ENCODE results near the gene AADACL4.

The AADACL4 gene

GRCh38 chr1:12629985-12630760, 13.7 kb upstream of the AADACL4 start:
- H3K27ac ChIP-seq (ENCODE audit: poor library complexity, severe bottlenecking) = no peak overlapping the region
- no peaks in the 10 kb centered on the region for H3K36me3 ChIP-seq (ENCODE audit: low read depth)
- TF ChIP-seq CTCF (IDR thresholded peaks at IDR 0.05; ENCODE audit: poor library complexity, severe bottlenecking) = no peak
- H3K4me3 ChIP-seq (ENCODE audit: severe bottlenecking) = no peak overlapping the region
- no peaks in the 10 kb centered on the region for H3K4me1 ChIP-seq (ENCODE audit: insufficient read depth, poor library complexity, severe bottlenecking)
- no peak for ATAC-seq (ENCODE audit: low read depth)
- H3K9me3 ChIP-seq (ENCODE audit: severe bottlenecking) = no peaks in the 10 kb centered on the region
- DNase-seq (ENCODE audit: low spot score) = no peak
- H3K27me3 ChIP-seq (ENCODE audit: insufficient read depth, poor library complexity, severe bottlenecking) = no peaks in the 10 kb centered on the region

GRCh38 chr1:12630946-12631530, 12.8 kb upstream of the AADACL4 start:
- H3K9me3 ChIP-seq (ENCODE audit: severe bottlenecking) = no peaks in the 10 kb centered on the region
- H3K4me3 ChIP-seq (ENCODE audit: severe bottlenecking) = no peak overlapping the region
- no peaks in the 10 kb centered on the region for H3K4me1 ChIP-seq (ENCODE audit: insufficient read depth, poor library complexity, severe bottlenecking)
- no peak overlapping the region for H3K27ac ChIP-seq (ENCODE audit: poor library complexity, severe bottlenecking)
- H3K27me3 ChIP-seq (ENCODE audit: insufficient read depth, poor library complexity, severe bottlenecking) = no peaks in the 10 kb centered on the region
- ATAC-seq (ENCODE audit: low read depth) = no peak
- H3K36me3 ChIP-seq (ENCODE audit: low read depth) = no peaks in the 10 kb centered on the region
- no peak for TF ChIP-seq CTCF (IDR thresholded peaks at IDR 0.05; ENCODE audit: poor library complexity, severe bottlenecking)
- DNase-seq (ENCODE audit: low spot score) = no peak

- DNase-seq (ENCODE audit: low spot score) = no peak
- H3K27me3 ChIP-seq (ENCODE audit: insufficient read depth, poor library complexity, severe bottlenecking) = no peaks in the 10 kb centered on the region
Measured at GRCh38 chr1:12631571-12631970, 12.3 kb upstream of the AADACL4 start.

GRCh38 chr1:12634156-12634555, 9.7 kb upstream of the AADACL4 start:
- no peak for ATAC-seq (ENCODE audit: low read depth)
- Histone ChIP-seq H3K9me3 (ENCODE audit: severe bottlenecking) (peaks cover under 1% of the 10 kb centered on the region), H3K4me1 (ENCODE audit: insufficient read depth, poor library complexity, severe bottlenecking) (no peaks in the 10 kb centered on the region), H3K36me3 (ENCODE audit: low read depth) (no peaks in the 10 kb centered on the region), H3K4me3 (ENCODE audit: severe bottlenecking) (no peak overlapping the region), H3K27ac (ENCODE audit: poor library complexity, severe bottlenecking) (no peak overlapping the region), H3K27me3 (ENCODE audit: insufficient read depth, poor library complexity, severe bottlenecking) (no peaks in the 10 kb centered on the region)
- TF ChIP-seq CTCF (IDR thresholded peaks at IDR 0.05; ENCODE audit: poor library complexity, severe bottlenecking) = no peak
- no peak for DNase-seq (ENCODE audit: low spot score)

More at GRCh38 chr1:12631571-12631970, 12.3 kb upstream of the AADACL4 start:
- no peak for ATAC-seq (ENCODE audit: low read depth)
- Histone ChIP-seq H3K4me3 (ENCODE audit: severe bottlenecking) (no peak overlapping the region), H3K36me3 (ENCODE audit: low read depth) (no peaks in the 10 kb centered on the region), H3K27ac (ENCODE audit: poor library complexity, severe bottlenecking) (no peak overlapping the region), H3K4me1 (ENCODE audit: insufficient read depth, poor library complexity, severe bottlenecking) (no peaks in the 10 kb centered on the region), H3K9me3 (ENCODE audit: severe bottlenecking) (no peaks in the 10 kb centered on the region)
- no peak for TF ChIP-seq CTCF (IDR thresholded peaks at IDR 0.05; ENCODE audit: poor library complexity, severe bottlenecking)

GRCh38 chr1:12634696-12635202, 9.1 kb upstream of the AADACL4 start:
- ATAC-seq (ENCODE audit: low read depth) = no peak
- H3K9me3 ChIP-seq (ENCODE audit: severe bottlenecking) = peaks cover 6% of the 10 kb centered on the region
- no peak for TF ChIP-seq CTCF (IDR thresholded peaks at IDR 0.05; ENCODE audit: poor library complexity, severe bottlenecking)
- no peaks in the 10 kb centered on the region for H3K27me3 ChIP-seq (ENCODE audit: insufficient read depth, poor library complexity, severe bottlenecking)
- H3K36me3 ChIP-seq (ENCODE audit: low read depth) = no peaks in the 10 kb centered on the region
- H3K27ac ChIP-seq (ENCODE audit: poor library complexity, severe bottlenecking) = no peak overlapping the region
- no peak for DNase-seq (ENCODE audit: low spot score)
- no peak overlapping the region for H3K4me3 ChIP-seq (ENCODE audit: severe bottlenecking)
- H3K4me1 ChIP-seq (ENCODE audit: insufficient read depth, poor library complexity, severe bottlenecking) = no peaks in the 10 kb centered on the region

Data from RWPE2 (cell line).